GM12878 (cell line): ENCODE data around the gene GLRA1. TPM values are rescaled to one million over a fixed set of nuclear protein-coding genes. Genes with fewer than 3 reads are reported as not detected.

ENCODE experiments used
- ATAC-seq: fragments of 200-7000 bp; cut with Tn5 transposase; 3 replicates; pipeline ENCODE4 v1.9.1; 2020; ENCODE audit warnings: mild to moderate bottlenecking, moderate library complexity
- BruUV-seq: library from RNA; stranded (reverse); fragments of 400-500 nt; replicated peaks from 2 replicates; lab custom pipeline; 2021; lab: Mats Ljungman, UMichigan
- CTCF ChIA-PET: fragments of 300-600 bp; sonication (Branson Sonifier 250); formaldehyde crosslinking; extraction: SDS; loops from one replicate; lab custom pipeline; 2021; ENCODE audit warnings: inconsistent platforms; lab: Yijun Ruan, JAX
- POLR2A ChIA-PET: fragments of 350-600 bp; formaldehyde crosslinking; extraction: SDS; loops from one replicate; lab custom pipeline; 2021; ENCODE audit warnings: inconsistent platforms; lab: Charles Lee
- RAD21 ChIA-PET: fragments of 300-600 bp; sonication (Branson Sonifier 250); formaldehyde crosslinking; loops from one replicate; lab custom pipeline; 2023; ENCODE audit warnings: antibody characterized with exemption; ENCODE audit not compliant: unreplicated experiment; lab: Charles Lee
- SMC1A ChIA-PET: fragments of 300-600 bp; sonication (Branson Sonifier 250); formaldehyde crosslinking; loops from one replicate; lab custom pipeline; 2023; ENCODE audit not compliant: unreplicated experiment, uncharacterized antibody; lab: Charles Lee
- DNase-seq: peaks from one replicate; pipeline ENCODE4 v3.0.0-alpha.2; 2011; ENCODE audit warnings: low read depth, low spot score
- FAIRE-seq: peaks from 3 replicates; lab custom pipeline; 2011; peaks lifted over from hg19 to GRCh38; lab: Jason Lieb, UNC
- H2AFZ ChIP-seq: 2 replicates; pipeline ENCODE4 v1.6.0; 2011; ENCODE audit warnings: low read depth, low read length, control low read depth; ENCODE audit not compliant: control insufficient read depth
- H3K27ac ChIP-seq: 2 replicates; pipeline ENCODE4 v1.5.1; 2011; ENCODE audit warnings: control low read depth; ENCODE audit not compliant: control insufficient read depth, insufficient read depth
- H3K27me3 ChIP-seq, 2 experiments: replicated peaks in 1 of 2; 2 replicates each; pipeline versions ENCODE4 v1.6.0 to v1.6.1; 2011; ENCODE audit warnings: low read length in 1 of 2; ENCODE audit not compliant: control insufficient read depth in 2 of 2, insufficient read depth in 2 of 2
- H3K36me3 ChIP-seq, 2 experiments: 2 replicates each; pipeline ENCODE4 v1.5.1; 2011; ENCODE audit warnings: low read length in 1 of 2; ENCODE audit not compliant: control insufficient read depth in 2 of 2, insufficient read depth in 2 of 2
- H3K4me1 ChIP-seq: 2 replicates; pipeline ENCODE4 v1.6.1; 2011; ENCODE audit warnings: mild to moderate bottlenecking, low read length, moderate library complexity, mixed read lengths; ENCODE audit not compliant: control insufficient read depth, insufficient read depth
- H3K4me2 ChIP-seq: 2 replicates; pipeline ENCODE4 v1.6.0; 2011; ENCODE audit warnings: control low read depth; ENCODE audit not compliant: control insufficient read depth, insufficient read depth
- H3K4me3 ChIP-seq: fragments of 200-600 bp; sonication (generic); 2 replicates; pipeline ENCODE4 v1.5.1; 2016
- H3K79me2 ChIP-seq: 2 replicates; pipeline ENCODE4 v1.6.0; 2011; ENCODE audit warnings: low read length; ENCODE audit not compliant: control insufficient read depth, insufficient read depth
- H3K9ac ChIP-seq: 2 replicates; pipeline ENCODE4 v1.8.0; 2011; ENCODE audit warnings: low read length, control low read depth, mixed read lengths; ENCODE audit not compliant: control insufficient read depth, insufficient read depth
- H3K9me3 ChIP-seq: replicated peaks from 3 replicates; pipeline ENCODE4 v1.5.1; 2011; ENCODE audit warnings: mild to moderate bottlenecking, low read length; ENCODE audit not compliant: control insufficient read depth, insufficient read depth
- H4K20me1 ChIP-seq: 2 replicates; pipeline ENCODE4 v1.6.0; 2011; ENCODE audit not compliant: control insufficient read depth, insufficient read depth
- BACH1 ChIP-seq: fragments of 450-650 bp; IDR thresholded peaks from 2 replicates; pipeline ENCODE4 v1.6.1; 2017; ENCODE audit warnings: mild to moderate bottlenecking, borderline replicate concordance
- BCL11A ChIP-seq: IDR thresholded peaks from 2 replicates; pipeline ENCODE4 v1.6.1; 2011; ENCODE audit warnings: low read depth, low read length
- FOXM1 ChIP-seq: IDR thresholded peaks from 2 replicates; pipeline ENCODE4 v1.6.1; 2012; ENCODE audit warnings: low read depth, mild to moderate bottlenecking, inconsistent platforms, low read length, moderate library complexity
- HCFC1 ChIP-seq: fragments of 150-350 bp; IDR thresholded peaks from 2 replicates; pipeline ENCODE4 v1.6.1; 2014; ENCODE audit warnings: low read length
- MTA2 ChIP-seq: fragments of 450-650 bp; IDR thresholded peaks from 2 replicates; pipeline ENCODE4 v1.6.1; 2016; ENCODE audit warnings: low read depth, mild to moderate bottlenecking, moderate library complexity
- PAX5 ChIP-seq: IDR thresholded peaks from 2 replicates; pipeline ENCODE4 v1.6.1; 2011; ENCODE audit warnings: low read depth, low read length, borderline replicate concordance
- PML ChIP-seq: IDR thresholded peaks from 2 replicates; pipeline ENCODE4 v1.6.1; 2012; ENCODE audit warnings: low read length, inconsistent platforms
- RELA ChIP-seq: fragments of 450-650 bp; IDR thresholded peaks from 2 replicates; pipeline ENCODE4 v1.8.0; 2014; ENCODE audit warnings: borderline replicate concordance; ENCODE audit not compliant: partially characterized antibody
- REST ChIP-seq: IDR thresholded peaks from 2 replicates; pipeline ENCODE4 v1.6.1; 2012; ENCODE audit warnings: mild to moderate bottlenecking, low read depth, low read length
- ZBTB33 ChIP-seq: fragments of 450-650 bp; IDR thresholded peaks from 2 replicates; pipeline ENCODE4 v1.6.1; 2017; ENCODE audit warnings: mild to moderate bottlenecking
- ZNF592 ChIP-seq: fragments of 450-650 bp; IDR thresholded peaks from 2 replicates; pipeline ENCODE4 v1.6.1; 2017; ENCODE audit warnings: mild to moderate bottlenecking, moderate library complexity
- WGBS: methylation state at CpG from one replicate; pipeline ENCODE4 v1.1.6; 2016; ENCODE audit warnings: low lambda C conversion rate; ENCODE audit not compliant: insufficient replicate concordance, insufficient coverage; ENCODE audit errors: missing lambda C conversion rate; 5-methylcytosine and 5-hydroxymethylcytosine counted together
- in situ Hi-C: fragments of 300-500 bp; cut with MboI; formaldehyde crosslinking; loops from 9 replicates; pipeline ENCODE4 v1.14.3; 2018; ENCODE audit warnings: mixed read lengths
- intact Hi-C: fragments of 100-400 bp; cut with micrococcal nuclease; formaldehyde crosslinking; loops from one replicate; pipeline ENCODE4 v1.14.2; 2022; ENCODE audit not compliant: unreplicated experiment
- polyA plus RNA-seq, 11 experiments: library from polyadenylated mRNA; depleted of rRNA in 4 of 11; unstranded in 6 of 11; stranded (reverse) in 5 of 11; fragments of >200 nt; fragmentation: Nextera tagmentation in 4 of 11; fragmentation: Illumina TruSeq in 1 of 11; extraction: Ambion mirVana in 4 of 11; extraction: Trizol in 1 of 11; gene quantifications; 1 replicate in 1 of 11; 2 replicates in 10 of 11; pipeline versions ENCODE4 v1.2.1 to v1.2.3, GENCODE V29; 2011 to 2016; ENCODE audit warnings: inconsistent platforms in 2 of 11, missing spikeins in 2 of 11, low read depth in 1 of 11
- total RNA-seq, 4 experiments: library from RNA; depleted of rRNA in 3 of 4; stranded (reverse); fragments of >200 nt in 3 of 4; fragmentation: Illumina TruSeq in 1 of 4; extraction: Trizol in 1 of 4; gene quantifications; 2 replicates each; pipeline versions ENCODE4 v1.2.1 to v1.2.3, GENCODE V29; 2013 to 2021

GLRA1 gene
- total and polyA plus RNA-seq, 10 of the 15 experiments (the other 5 are each of a cell fraction or from before 2014, with no cell fraction given) = not detected

GRCh38 chr5:151958111-151958510 is 33.5 kb upstream of the GLRA1 start (continued):
- TF ChIP-seq MTA2 = no peak
- no peak for TF ChIP-seq BACH1

GRCh38 chr5:151956725-151957124 is 32.1 kb upstream of the GLRA1 start:
- WGBS = 2% methylated on average over 3 of the region's 3 CpGs
- CTCF ChIA-PET = interaction anchor here (1.0 kb wide), 1 partner anchor 132 kb away, joined by 3 read pairs; no protein-coding TSS in a partner anchor
- TF ChIP-seq RELA (no peak), FOXM1 (no peak), BACH1 (no peak), ZBTB33 (no peak), ZNF592 (no peak), PML (no peak), BCL11A (no peak), PAX5 (no peak), REST (no peak), HCFC1 (no peak)

More at GRCh38 chr5:151956725-151957124, 32.1 kb upstream of the GLRA1 start:
- Histone ChIP-seq H4K20me1 (no peaks in the 10 kb centered on the region), H3K27ac (no peak overlapping the region), H3K9ac (no peak overlapping the region), H3K4me3 (no peak overlapping the region), H2AFZ (no peak overlapping the region), H3K27me3 (no peaks in the 10 kb centered on the region; a peak in 1 of 4 replicates), H3K4me2 (no peak overlapping the region), H3K4me1 (no peaks in the 10 kb centered on the region), H3K9me3 (no peaks in the 10 kb centered on the region), H3K79me2 (no peaks in the 10 kb centered on the region), H3K36me3 (no peaks in the 10 kb centered on the region)
- ChIA-PET RAD21 (no interaction called here), SMC1A (interaction anchor here (1.2 to 1.8 kb wide), 3 partner anchors 9 to 131 kb away, joined by 3 to 5 read pairs (median 3); no protein-coding TSS in a partner anchor), POLR2A (no interaction called here)
- no TSS peak for BruUV-seq
- intact Hi-C loops = no loop called here
- ATAC-seq (no peak), DNase-seq (no peak), FAIRE-seq (no peak)
- in situ Hi-C loops = no loop called here
